HCT116 (cell line): ENCODE data around the gene WNK1. TPM values are rescaled to one million over a fixed set of nuclear protein-coding genes. Genes with fewer than 3 reads are reported as not detected.

Source experiments
- ATAC-seq: fragments of 200-7000 bp; cut with Tn5 transposase; 2 replicates; pipeline ENCODE4 v1.9.1; 2020; ENCODE audit warnings: mild to moderate bottlenecking, moderate library complexity
- BruUV-seq: library from RNA; stranded (reverse); fragments of 400-500 nt; replicated peaks from 2 replicates; lab custom pipeline; 2021; lab: Mats Ljungman, UMichigan
- CTCF ChIA-PET: fragments of 300-600 bp; sonication (Branson Sonifier 250); formaldehyde crosslinking; loops from one replicate; lab custom pipeline; 2021; ENCODE audit warnings: antibody characterized with exemption; lab: Charles Lee
- POLR2A ChIA-PET: fragments of 300-600, 350-600 bp; sonication (Branson Sonifier 250); formaldehyde crosslinking; loops from one replicate; lab custom pipeline; 2021; ENCODE audit warnings: antibody characterized with exemption; lab: Charles Lee
- RAD21 ChIA-PET, 2 experiments: fragments of 300-600 bp; sonication (Branson Sonifier 250); formaldehyde crosslinking; loops; one replicate each; lab custom pipeline; 2023; ENCODE audit warnings: low total read pairs in 2 of 2; ENCODE audit not compliant: uncharacterized antibody in 2 of 2, unreplicated experiment in 2 of 2, low non-redundant PET in 1 of 2; lab: Charles Lee
- DNase-seq: peaks from one replicate; pipeline ENCODE4 v3.0.0-alpha.2; 2010; ENCODE audit warnings: low read depth, low spot score
- H2AFZ ChIP-seq: fragments of 200-600 bp; shearing (Covaris generic), sonication (generic); 2 replicates; pipeline ENCODE4 v1.6.1; 2017; ENCODE audit warnings: low read depth, mixed run types, mixed read lengths, antibody characterized with exemption, low read length; ENCODE audit not compliant: poor library complexity, severe bottlenecking
- H3K27ac ChIP-seq: 2 replicates; pipeline ENCODE4 v1.5.1; 2012; ENCODE audit warnings: low read depth, low read length
- H3K27me3 ChIP-seq: fragments of 200-600 bp; sonication (generic); 2 replicates; pipeline ENCODE4 v1.6.1; 2016; ENCODE audit warnings: mixed run types, low read length, mixed read lengths; ENCODE audit not compliant: insufficient read depth
- H3K36me3 ChIP-seq, 2 experiments: fragments of 200-500 bp in 1 of 2; fragments of 200-600 bp in 1 of 2; sonication (Bioruptor generic) in 1 of 2; sonication (generic) in 1 of 2; 2 replicates each; pipeline versions ENCODE4 v1.5.1 to v1.6.1; 2014 to 2016; ENCODE audit warnings: low read length in 2 of 2, inconsistent platforms in 1 of 2, mixed read lengths in 1 of 2, mixed run types in 1 of 2; ENCODE audit not compliant: insufficient read depth in 2 of 2, control insufficient read depth in 1 of 2
- H3K4me1 ChIP-seq, 2 experiments: fragments of 200-600 bp in 1 of 2; sonication (generic) in 1 of 2; 2 replicates each; pipeline versions ENCODE4 v1.5.1 to v1.6.1; 2012 to 2017; ENCODE audit warnings: low read length in 2 of 2, inconsistent platforms in 1 of 2, mild to moderate bottlenecking in 1 of 2, mixed read lengths in 1 of 2, mixed run types in 1 of 2, moderate library complexity in 1 of 2; ENCODE audit not compliant: insufficient read depth in 2 of 2, control insufficient read depth in 1 of 2
- H3K4me2 ChIP-seq: fragments of 200-600 bp; sonication (generic); 2 replicates; pipeline ENCODE4 v1.6.1; 2017; ENCODE audit warnings: mixed run types, low read length, mixed read lengths
- H3K4me3 ChIP-seq, 2 experiments: fragments of 200-600 bp in 1 of 2; sonication (generic) in 1 of 2; replicated peaks in 1 of 2; 2 replicates each; pipeline ENCODE4 v1.5.1; 2011 to 2016; ENCODE audit warnings: low read length in 2 of 2, control low read depth in 1 of 2, low read depth in 1 of 2, mild to moderate bottlenecking in 1 of 2, mixed read lengths in 1 of 2, mixed run types in 1 of 2
- H3K79me2 ChIP-seq: fragments of 200-600 bp; sonication (generic); 2 replicates; pipeline ENCODE4 v1.6.1; 2017; ENCODE audit warnings: mild to moderate bottlenecking, mixed run types, low read length, moderate library complexity, mixed read lengths; ENCODE audit not compliant: insufficient read depth
- H3K9ac ChIP-seq: fragments of 200-600 bp; sonication (generic); 2 replicates; pipeline ENCODE4 v1.6.1; 2016; ENCODE audit warnings: low read length, mixed read lengths
- H3K9me2 ChIP-seq: fragments of 200-600 bp; sonication (generic), shearing (Covaris generic); 2 replicates; pipeline ENCODE4 v1.6.1; 2017; ENCODE audit warnings: mixed run types, mild to moderate bottlenecking, moderate library complexity; ENCODE audit not compliant: insufficient read depth
- H3K9me3 ChIP-seq, 2 experiments: fragments of 200-500 bp in 1 of 2; fragments of 200-600 bp in 1 of 2; sonication (Bioruptor generic) in 1 of 2; sonication (generic) in 1 of 2; 2 replicates each; pipeline ENCODE4 v1.6.1; 2014 to 2017; ENCODE audit warnings: low read length in 2 of 2, mixed read lengths in 2 of 2, inconsistent platforms in 1 of 2, low read depth in 1 of 2, mild to moderate bottlenecking in 1 of 2, mixed run types in 1 of 2, moderate library complexity in 1 of 2; ENCODE audit not compliant: control insufficient read depth in 1 of 2, insufficient read depth in 1 of 2
- H4K20me1 ChIP-seq: fragments of 200-600 bp; sonication (generic), shearing (Covaris generic); 2 replicates; pipeline ENCODE4 v1.6.1; 2017; ENCODE audit warnings: mixed run types, mild to moderate bottlenecking, moderate library complexity; ENCODE audit not compliant: insufficient read depth
- CEBPB ChIP-seq: IDR thresholded peaks from 2 replicates; pipeline ENCODE4 v1.6.1; 2012; ENCODE audit warnings: low read depth
- EZH2 ChIP-seq: fragments of 200-600 bp; sonication (generic); IDR thresholded peaks from 2 replicates; pipeline ENCODE4 v1.6.1; 2017; ENCODE audit warnings: antibody characterized with exemption, mixed run types
- EZH2phosphoT487 ChIP-seq: fragments of 200-600 bp; IDR thresholded peaks from 2 replicates; pipeline ENCODE4 v1.6.1; 2018; ENCODE audit warnings: antibody characterized with exemption, borderline replicate concordance
- POLR2A ChIP-seq: IDR thresholded peaks from 2 replicates; pipeline ENCODE4 v1.7.0; 2011; ENCODE audit warnings: borderline replicate concordance; ENCODE audit not compliant: insufficient read depth, insufficient read length; ENCODE audit errors: extremely low read depth
- RAD21 ChIP-seq: IDR thresholded peaks from 2 replicates; pipeline ENCODE4 v1.6.1; 2012; ENCODE audit warnings: low read depth, mild to moderate bottlenecking
- SP1 ChIP-seq: IDR thresholded peaks from 2 replicates; pipeline ENCODE4 v1.6.1; 2012; ENCODE audit warnings: low read depth
- SRF ChIP-seq: IDR thresholded peaks from 2 replicates; pipeline ENCODE4 v1.6.1; 2012; ENCODE audit warnings: low read depth
- TCF7L2 ChIP-seq: IDR thresholded peaks from 2 replicates; pipeline ENCODE4 v1.7.0; 2011; ENCODE audit warnings: borderline replicate concordance, inconsistent platforms; ENCODE audit not compliant: insufficient read depth, insufficient read length; ENCODE audit errors: extremely low read depth
- YY1 ChIP-seq: IDR thresholded peaks from 2 replicates; pipeline ENCODE4 v1.6.1; 2011; ENCODE audit warnings: low read length, low read depth, moderate library complexity, mild to moderate bottlenecking; ENCODE audit not compliant: insufficient replicate concordance; ENCODE audit errors: extremely low read depth
- intact Hi-C: fragments of 100-400 bp; cut with micrococcal nuclease; formaldehyde crosslinking; loops from 2 replicates; pipeline ENCODE4 v1.10.0; 2022
- total RNA-seq: library from RNA; stranded (reverse); gene quantifications from one replicate; pipeline ENCODE4 v1.2.1, GENCODE V29; 2021; ENCODE audit not compliant: unreplicated experiment
- TF ChIP-seq, protein P1 (sequence below), 3 experiments: fragments of 200-600 bp in 1 of 3; sonication (generic) in 1 of 3; IDR thresholded peaks in 2 of 3; conservative IDR thresholded peaks in 1 of 3; 2 replicates each; pipeline ENCODE4 v1.5.1; 2012 to 2017; ENCODE audit warnings: low read depth in 2 of 3, low read length in 2 of 3, antibody characterized with exemption in 1 of 3, borderline replicate concordance in 1 of 3, control low read depth in 1 of 3, mild to moderate bottlenecking in 1 of 3, mixed read lengths in 1 of 3, mixed run types in 1 of 3, moderate library complexity in 1 of 3; ENCODE audit not compliant: insufficient read depth in 1 of 3
- TF ChIP-seq, protein P2 (sequence below): IDR thresholded peaks from 2 replicates; pipeline ENCODE4 v1.6.1; 2012

Gene WNK1
- total RNA-seq, 1 experiment from 2014 or later: 81.0 TPM

DNA sequence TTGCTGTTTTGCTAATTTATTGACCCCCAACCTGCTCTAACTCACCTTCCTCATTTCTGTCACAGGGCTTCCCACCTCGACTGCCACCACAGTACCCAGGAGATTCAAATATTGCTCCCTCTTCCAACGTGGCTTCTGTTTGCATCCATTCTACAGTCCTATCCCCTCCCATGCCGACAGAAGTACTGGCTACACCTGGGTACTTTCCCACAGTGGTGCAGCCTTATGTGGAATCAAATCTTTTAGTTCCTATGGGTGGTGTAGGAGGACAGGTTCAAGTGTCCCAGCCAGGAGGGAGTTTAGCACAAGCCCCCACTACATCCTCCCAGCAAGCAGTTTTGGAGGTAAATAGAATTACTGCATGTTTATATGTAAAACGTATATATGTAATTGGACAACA lies 128.3 kb downstream of the WNK1 start (continued):
- TF ChIP-seq SP1 (no peak), EZH2 (no peak)

DNA sequence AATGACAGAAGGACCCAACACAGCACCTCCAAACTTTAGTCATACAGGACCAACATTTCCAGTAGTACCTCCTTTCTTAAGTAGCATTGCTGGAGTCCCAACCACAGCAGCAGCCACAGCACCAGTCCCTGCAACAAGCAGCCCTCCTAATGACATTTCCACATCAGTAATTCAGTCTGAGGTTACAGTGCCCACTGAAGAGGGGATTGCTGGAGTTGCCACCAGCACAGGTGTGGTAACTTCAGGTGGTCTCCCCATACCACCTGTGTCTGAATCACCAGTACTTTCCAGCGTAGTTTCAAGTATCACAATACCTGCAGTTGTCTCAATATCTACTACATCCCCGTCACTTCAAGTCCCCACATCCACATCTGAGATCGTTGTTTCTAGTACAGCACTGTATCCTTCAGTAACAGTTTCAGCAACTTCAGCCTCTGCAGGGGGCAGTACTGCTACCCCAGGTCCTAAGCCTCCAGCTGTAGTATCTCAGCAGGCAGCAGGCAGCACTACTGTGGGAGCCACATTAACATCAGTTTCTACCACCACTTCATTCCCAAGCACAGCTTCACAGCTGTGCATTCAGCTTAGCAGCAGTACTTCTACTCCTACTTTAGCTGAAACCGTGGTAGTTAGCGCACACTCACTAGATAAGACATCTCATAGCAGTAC lies 132.5 kb downstream of the WNK1 start:
- Histone ChIP-seq H3K9me3 (no peaks in the 10 kb centered on the region), H3K27ac (no peak overlapping the region), H3K9me2 (no peaks in the 10 kb centered on the region), H3K9ac (no peak overlapping the region), H3K4me1 (no peaks in the 10 kb centered on the region), H3K27me3 (no peaks in the 10 kb centered on the region), H4K20me1 (no peaks in the 10 kb centered on the region), H2AFZ (no peak overlapping the region), H3K36me3 (peaks cover 68 to 74% of the 10 kb centered on the region in 2 experiments), H3K79me2 (no peaks in the 10 kb centered on the region), H3K4me2 (no peak overlapping the region), H3K4me3 (no peak overlapping the region)
- ATAC-seq (no peak), DNase-seq (no peak)
- TSS peak; percentile 30 for BruUV-seq
- ChIA-PET CTCF (no interaction called here), RAD21 (no interaction called here), POLR2A (no interaction called here)
- intact Hi-C loops: no loop called here
- no peak for TF ChIP-seq CEBPB
- TF ChIP-seq RAD21: no peak
- TF ChIP-seq, protein P1, sequence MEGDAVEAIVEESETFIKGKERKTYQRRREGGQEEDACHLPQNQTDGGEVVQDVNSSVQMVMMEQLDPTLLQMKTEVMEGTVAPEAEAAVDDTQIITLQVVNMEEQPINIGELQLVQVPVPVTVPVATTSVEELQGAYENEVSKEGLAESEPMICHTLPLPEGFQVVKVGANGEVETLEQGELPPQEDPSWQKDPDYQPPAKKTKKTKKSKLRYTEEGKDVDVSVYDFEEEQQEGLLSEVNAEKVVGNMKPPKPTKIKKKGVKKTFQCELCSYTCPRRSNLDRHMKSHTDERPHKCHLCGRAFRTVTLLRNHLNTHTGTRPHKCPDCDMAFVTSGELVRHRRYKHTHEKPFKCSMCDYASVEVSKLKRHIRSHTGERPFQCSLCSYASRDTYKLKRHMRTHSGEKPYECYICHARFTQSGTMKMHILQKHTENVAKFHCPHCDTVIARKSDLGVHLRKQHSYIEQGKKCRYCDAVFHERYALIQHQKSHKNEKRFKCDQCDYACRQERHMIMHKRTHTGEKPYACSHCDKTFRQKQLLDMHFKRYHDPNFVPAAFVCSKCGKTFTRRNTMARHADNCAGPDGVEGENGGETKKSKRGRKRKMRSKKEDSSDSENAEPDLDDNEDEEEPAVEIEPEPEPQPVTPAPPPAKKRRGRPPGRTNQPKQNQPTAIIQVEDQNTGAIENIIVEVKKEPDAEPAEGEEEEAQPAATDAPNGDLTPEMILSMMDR (IDR thresholded peaks at IDR 0.05 in 2 of 3, conservative IDR thresholded peaks at IDR 0.05 in 1 of 3; ENCODE audit: borderline replicate concordance in 1 of 3, insufficient read depth in 1 of 3, low read depth in 2 of 3, low read length in 2 of 3): no peak
- TF ChIP-seq, protein P2, sequence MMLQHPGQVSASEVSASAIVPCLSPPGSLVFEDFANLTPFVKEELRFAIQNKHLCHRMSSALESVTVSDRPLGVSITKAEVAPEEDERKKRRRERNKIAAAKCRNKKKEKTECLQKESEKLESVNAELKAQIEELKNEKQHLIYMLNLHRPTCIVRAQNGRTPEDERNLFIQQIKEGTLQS: no peak
- no peak for TF ChIP-seq SP1
- no peak for TF ChIP-seq SRF
- no peak for TF ChIP-seq POLR2A
- TF ChIP-seq EZH2phosphoT487: no peak
- TF ChIP-seq TCF7L2: no peak
- no peak for TF ChIP-seq EZH2
- no peak for TF ChIP-seq YY1
